ENCODE results near the gene SERTAD4.
"Not testable (repeated sequence)": the region's sequence is repeated elsewhere in the genome, so short reads cannot be mapped to it uniquely, and the experiment has no call there.

The SERTAD4 gene

GRCh38 chr1:210260096-210260495 is 27.5 kb downstream of the SERTAD4 start:
- no peak overlapping the region for H3K27ac Mint-ChIP-seq
- no peaks in the 10 kb centered on the region for H3K4me1 Mint-ChIP-seq (ENCODE audit: low read depth)
- no peaks in the 10 kb centered on the region for H3K36me3 Mint-ChIP-seq (ENCODE audit: low read depth)
- H3K4me3 Mint-ChIP-seq, result no peak overlapping the region
- no peak for DNase-seq (ENCODE audit: low spot score)
- H3K27me3 Mint-ChIP-seq (ENCODE audit: low read depth), result peaks cover 5% of the 10 kb centered on the region
- no peaks in the 10 kb centered on the region for H3K9me3 Mint-ChIP-seq

GRCh38 chr1:210262167-210262896 is 29.7 kb downstream of the SERTAD4 start:
- Mint-ChIP-seq H3K27ac (no peak overlapping the region), H3K27me3 (ENCODE audit: low read depth) (no peaks in the 10 kb centered on the region), H3K4me1 (ENCODE audit: low read depth) (no peaks in the 10 kb centered on the region), H3K4me3 (no peak overlapping the region), H3K36me3 (ENCODE audit: low read depth) (no peaks in the 10 kb centered on the region), H3K9me3 (no peaks in the 10 kb centered on the region)
- DNase-seq (ENCODE audit: low spot score), result no peak

GRCh38 chr1:210262897-210263272 is 30.3 kb downstream of the SERTAD4 start:
- no peak overlapping the region for H3K27ac Mint-ChIP-seq
- no peaks in the 10 kb centered on the region for H3K9me3 Mint-ChIP-seq
- no peaks in the 10 kb centered on the region for H3K4me1 Mint-ChIP-seq (ENCODE audit: low read depth)
- no peak overlapping the region for H3K4me3 Mint-ChIP-seq
- H3K27me3 Mint-ChIP-seq (ENCODE audit: low read depth), result no peaks in the 10 kb centered on the region
- DNase-seq (ENCODE audit: low spot score), result no peak
- no peaks in the 10 kb centered on the region for H3K36me3 Mint-ChIP-seq (ENCODE audit: low read depth)

GRCh38 chr1:210263963-210264362 is 31.4 kb downstream of the SERTAD4 start:
- Mint-ChIP-seq H3K9me3 (no peaks in the 10 kb centered on the region), H3K4me1 (ENCODE audit: low read depth) (no peaks in the 10 kb centered on the region), H3K4me3 (no peak overlapping the region), H3K27me3 (ENCODE audit: low read depth) (no peaks in the 10 kb centered on the region), H3K27ac (no peak overlapping the region), H3K36me3 (ENCODE audit: low read depth) (no peaks in the 10 kb centered on the region)
- DNase-seq (ENCODE audit: low spot score), result no peak

GRCh38 chr1:210264496-210265380 is 32.1 kb downstream of the SERTAD4 start:
- no peaks in the 10 kb centered on the region for H3K27me3 Mint-ChIP-seq (ENCODE audit: low read depth)
- H3K27ac Mint-ChIP-seq, result no peak overlapping the region
- DNase-seq (ENCODE audit: low spot score), result no peak
- H3K4me3 Mint-ChIP-seq, result no peak overlapping the region
- H3K4me1 Mint-ChIP-seq (ENCODE audit: low read depth), result no peaks in the 10 kb centered on the region
- no peaks in the 10 kb centered on the region for H3K9me3 Mint-ChIP-seq
- H3K36me3 Mint-ChIP-seq (ENCODE audit: low read depth), result no peaks in the 10 kb centered on the region

- H3K9me3 Mint-ChIP-seq; H3K36me3 Mint-ChIP-seq (ENCODE audit: low read depth); H3K27me3 Mint-ChIP-seq (ENCODE audit: low read depth); DNase-seq (ENCODE audit: low spot score); H3K4me1 Mint-ChIP-seq (ENCODE audit: low read depth); H3K4me3 Mint-ChIP-seq; H3K27ac Mint-ChIP-seq: not testable (repeated sequence)
These were observed 32.9 kb downstream of the SERTAD4 start for GRCh38 chr1:210265392-210265955.

- H3K4me3 Mint-ChIP-seq, result no peak overlapping the region
- peaks cover 2% of the 10 kb centered on the region for H3K27me3 Mint-ChIP-seq (ENCODE audit: low read depth)
- DNase-seq (ENCODE audit: low spot score), result no peak
- H3K4me1 Mint-ChIP-seq (ENCODE audit: low read depth), result no peaks in the 10 kb centered on the region
- no peaks in the 10 kb centered on the region for H3K9me3 Mint-ChIP-seq
- H3K27ac Mint-ChIP-seq, result no peak overlapping the region
- no peaks in the 10 kb centered on the region for H3K36me3 Mint-ChIP-seq (ENCODE audit: low read depth)
These were observed 37.4 kb downstream of the SERTAD4 start for GRCh38 chr1:210269981-210270380.

- no peak for DNase-seq (ENCODE audit: low spot score)
- peaks cover 2% of the 10 kb centered on the region for H3K27me3 Mint-ChIP-seq (ENCODE audit: low read depth)
- H3K36me3 Mint-ChIP-seq (ENCODE audit: low read depth), result no peaks in the 10 kb centered on the region
- H3K4me3 Mint-ChIP-seq, result no peak overlapping the region
- no peak overlapping the region for H3K27ac Mint-ChIP-seq
- no peaks in the 10 kb centered on the region for H3K9me3 Mint-ChIP-seq
- H3K4me1 Mint-ChIP-seq (ENCODE audit: low read depth), result no peaks in the 10 kb centered on the region
These were observed 40.1 kb downstream of the SERTAD4 start for GRCh38 chr1:210272666-210273065.

- H3K27ac Mint-ChIP-seq, result no peak overlapping the region
- no peak overlapping the region for H3K4me3 Mint-ChIP-seq
- H3K27me3 Mint-ChIP-seq (ENCODE audit: low read depth), result peaks cover 5% of the 10 kb centered on the region
These were observed 47.6 kb downstream of the SERTAD4 start for GRCh38 chr1:210280221-210280620.

GRCh38 chr1:210288116-210288515 is 55.5 kb downstream of the SERTAD4 start:
- no peak overlapping the region for H3K27ac Mint-ChIP-seq
- peaks cover 34% of the 10 kb centered on the region for H3K27me3 Mint-ChIP-seq (ENCODE audit: low read depth)

More at GRCh38 chr1:210280221-210280620, 47.6 kb downstream of the SERTAD4 start:
- Mint-ChIP-seq H3K4me1 (ENCODE audit: low read depth) (no peaks in the 10 kb centered on the region), H3K9me3 (peaks cover 24% of the 10 kb centered on the region), H3K36me3 (ENCODE audit: low read depth) (no peaks in the 10 kb centered on the region)
- DNase-seq (ENCODE audit: low spot score), result no peak

GRCh38 chr1:210289248-210289647 is 56.7 kb downstream of the SERTAD4 start:
- Mint-ChIP-seq H3K9me3 (no peaks in the 10 kb centered on the region), H3K36me3 (ENCODE audit: low read depth) (no peaks in the 10 kb centered on the region)

More at GRCh38 chr1:210288116-210288515, 55.5 kb downstream of the SERTAD4 start:
- no peak for DNase-seq (ENCODE audit: low spot score)
- Mint-ChIP-seq H3K9me3 (no peaks in the 10 kb centered on the region), H3K36me3 (ENCODE audit: low read depth) (no peaks in the 10 kb centered on the region), H3K4me1 (ENCODE audit: low read depth) (no peaks in the 10 kb centered on the region), H3K4me3 (no peak overlapping the region)

GRCh38 chr1:210291081-210291764 is 58.6 kb downstream of the SERTAD4 start:
- H3K27ac Mint-ChIP-seq, result no peak overlapping the region
- no peak overlapping the region for H3K4me3 Mint-ChIP-seq
- peaks cover 38% of the 10 kb centered on the region for H3K27me3 Mint-ChIP-seq (ENCODE audit: low read depth)

More at GRCh38 chr1:210289248-210289647, 56.7 kb downstream of the SERTAD4 start:
- Mint-ChIP-seq H3K4me1 (ENCODE audit: low read depth) (no peaks in the 10 kb centered on the region), H3K4me3 (no peak overlapping the region), H3K27me3 (ENCODE audit: low read depth) (peaks cover 35% of the 10 kb centered on the region), H3K27ac (no peak overlapping the region)
- DNase-seq (ENCODE audit: low spot score), result no peak

GRCh38 chr1:210291786-210292230 is 59.2 kb downstream of the SERTAD4 start:
- DNase-seq (ENCODE audit: low spot score), result no peak
- H3K27ac Mint-ChIP-seq, result no peak overlapping the region
- no peaks in the 10 kb centered on the region for H3K4me1 Mint-ChIP-seq (ENCODE audit: low read depth)
- H3K4me3 Mint-ChIP-seq, result no peak overlapping the region
- peaks cover 38% of the 10 kb centered on the region for H3K27me3 Mint-ChIP-seq (ENCODE audit: low read depth)
- H3K9me3 Mint-ChIP-seq, result no peaks in the 10 kb centered on the region
- H3K36me3 Mint-ChIP-seq (ENCODE audit: low read depth), result no peaks in the 10 kb centered on the region

More at GRCh38 chr1:210291081-210291764, 58.6 kb downstream of the SERTAD4 start:
- no peak for DNase-seq (ENCODE audit: low spot score)
- H3K9me3 Mint-ChIP-seq, result no peaks in the 10 kb centered on the region
- H3K4me1 Mint-ChIP-seq (ENCODE audit: low read depth), result no peaks in the 10 kb centered on the region
- H3K36me3 Mint-ChIP-seq (ENCODE audit: low read depth), result no peaks in the 10 kb centered on the region

Measured in T-helper 2 cell treated with Interferon-gamma antibody and Interleukin-4, amounts not matched to agents 5 μg/mL and 100 μg/mL, for 36 hours (primary cell).